Smooth muscle cell (in vitro differentiated cells): ENCODE measurements around the gene YLPM1. TPM values are rescaled to one million over a fixed set of nuclear protein-coding genes. Genes with fewer than 3 reads are reported as not detected.

ENCODE experiments used
- DNase-seq: peaks from one replicate; lab custom pipeline; 2025; ENCODE audit not compliant: unreplicated experiment; lab: John Stamatoyannopoulos, UW
- H2AFZ ChIP-seq: fragments of 200-600 bp; sonication (generic); 2 replicates; pipeline ENCODE4 v1.6.0; 2016; ENCODE audit warnings: antibody characterized with exemption, low read depth, mild to moderate bottlenecking
- H3F3A ChIP-seq: fragments of 200-600 bp; sonication (generic); 2 replicates; pipeline ENCODE4 v1.6.0; 2017; ENCODE audit warnings: antibody characterized with exemption, low read depth
- H3K27ac ChIP-seq: fragments of 200-600 bp; sonication (generic); 2 replicates; pipeline ENCODE4 v1.5.1; 2016; ENCODE audit warnings: low read depth, mild to moderate bottlenecking
- H3K27me3 ChIP-seq: fragments of 200-600 bp; sonication (generic); 2 replicates; pipeline ENCODE4 v1.6.1; 2016; ENCODE audit warnings: low read depth, mild to moderate bottlenecking
- H3K36me3 ChIP-seq: fragments of 200-600 bp; sonication (generic); 2 replicates; pipeline ENCODE4 v1.5.1; 2016; ENCODE audit warnings: low read depth
- H3K4me1 ChIP-seq: fragments of 200-600 bp; sonication (generic); 2 replicates; pipeline ENCODE4 v1.5.1; 2016; ENCODE audit warnings: low read depth
- H3K4me2 ChIP-seq: fragments of 200-600 bp; sonication (generic); 2 replicates; pipeline ENCODE4 v1.6.0; 2016; ENCODE audit warnings: mild to moderate bottlenecking
- H3K4me3 ChIP-seq: fragments of 200-600 bp; sonication (generic); 2 replicates; pipeline ENCODE4 v1.5.1; 2016; ENCODE audit warnings: mild to moderate bottlenecking
- H3K79me2 ChIP-seq: fragments of 200-600 bp; sonication (generic); 2 replicates; pipeline ENCODE4 v1.6.0; 2016; ENCODE audit warnings: low read depth, mild to moderate bottlenecking
- H3K9ac ChIP-seq: fragments of 200-600 bp; sonication (generic); 2 replicates; pipeline ENCODE4 v1.6.0; 2016; ENCODE audit warnings: low read depth
- H3K9me3 ChIP-seq: fragments of 200-600 bp; sonication (generic); replicated peaks from 2 replicates; pipeline ENCODE4 v1.5.1; 2016; ENCODE audit warnings: low read depth
- H4K20me1 ChIP-seq: fragments of 200-600 bp; sonication (generic); 2 replicates; pipeline ENCODE4 v1.6.0; 2016; ENCODE audit warnings: low read depth
- CTCF ChIP-seq: fragments of 200-600 bp; sonication (generic); IDR thresholded peaks from 2 replicates; pipeline ENCODE4 v1.5.1; 2017; ENCODE audit warnings: borderline replicate concordance, mild to moderate bottlenecking, antibody characterized with exemption; ENCODE audit not compliant: insufficient read depth, poor library complexity, severe bottlenecking
- WGBS: methylation state at CpG from one replicate; pipeline ENCODE4 v1.1.7; 2016; ENCODE audit warnings: low lambda C conversion rate; 5-methylcytosine and 5-hydroxymethylcytosine counted together
- polyA plus RNA-seq: library from polyadenylated mRNA; unstranded; fragments of >200 nt; fragmentation: Nextera tagmentation; extraction: Ambion mirVana; gene quantifications from 2 replicates; pipeline ENCODE4 v1.2.1, GENCODE V29; 2016
- total RNA-seq: library from RNA; depleted of rRNA; stranded (reverse); fragments of >200 nt; gene quantifications from 2 replicates; pipeline ENCODE4 v1.2.3, GENCODE V29; 2014

Gene YLPM1
- total and polyA plus RNA-seq, 2 experiments from 2014 or later, result 15.5 to 29.7 TPM

GRCh38 chr14:74794947-74795346 is 31.8 kb downstream of the YLPM1 start:
- WGBS, result 100% methylated on average over 2 of the region's 2 CpGs
- H3F3A ChIP-seq, result no peaks in the 10 kb centered on the region
- H2AFZ ChIP-seq, result no peak overlapping the region
- no peak overlapping the region for H3K4me3 ChIP-seq
- no peaks in the 10 kb centered on the region for H3K27me3 ChIP-seq
- no peak for DNase-seq
- no peak overlapping the region for H3K27ac ChIP-seq
- TF ChIP-seq CTCF, result no peak
- peaks cover 8% of the 10 kb centered on the region for H3K4me1 ChIP-seq
- H3K9ac ChIP-seq, result no peak overlapping the region
- no peaks in the 10 kb centered on the region for H3K36me3 ChIP-seq
- H4K20me1 ChIP-seq, result peaks cover 84% of the 10 kb centered on the region
- peaks cover 61% of the 10 kb centered on the region for H3K79me2 ChIP-seq
- H3K4me2 ChIP-seq, result no peak overlapping the region
- H3K9me3 ChIP-seq, result no peaks in the 10 kb centered on the region

GRCh38 chr14:74799765-74800164 is 36.6 kb downstream of the YLPM1 start:
- H3K9ac ChIP-seq, result no peak overlapping the region
- H3K4me2 ChIP-seq, result no peak overlapping the region
- TF ChIP-seq CTCF, result no peak
- H3K79me2 ChIP-seq, result peaks cover 39% of the 10 kb centered on the region
- no peaks in the 10 kb centered on the region for H3K27me3 ChIP-seq
- no peaks in the 10 kb centered on the region for H3K9me3 ChIP-seq
- H3F3A ChIP-seq, result no peaks in the 10 kb centered on the region
- peaks cover 7% of the 10 kb centered on the region for H3K36me3 ChIP-seq
- no peak overlapping the region for H3K27ac ChIP-seq
- H3K4me1 ChIP-seq, result no peaks in the 10 kb centered on the region
- H2AFZ ChIP-seq, result no peak overlapping the region
- H3K4me3 ChIP-seq, result no peak overlapping the region
- no peak for DNase-seq
- H4K20me1 ChIP-seq, result peaks cover 64% of the 10 kb centered on the region

- Histone ChIP-seq H3F3A (no peaks in the 10 kb centered on the region), H3K79me2 (peaks cover 31% of the 10 kb centered on the region), H3K36me3 (peaks cover 7% of the 10 kb centered on the region), H3K9ac (no peak overlapping the region), H3K27ac (no peak overlapping the region), H3K4me1 (no peaks in the 10 kb centered on the region), H4K20me1 (peaks cover 54% of the 10 kb centered on the region), H3K4me2 (no peak overlapping the region), H3K9me3 (no peaks in the 10 kb centered on the region), H3K4me3 (no peak overlapping the region), H2AFZ (no peak overlapping the region), H3K27me3 (no peaks in the 10 kb centered on the region)
- no peak for DNase-seq
- 92% methylated on average over 3 of the region's 3 CpGs for WGBS
- no peak for TF ChIP-seq CTCF
These were observed 37.7 kb downstream of the YLPM1 start for GRCh38 chr14:74800780-74801179.

GRCh38 chr14:74801396-74801795 is 38.3 kb downstream of the YLPM1 start:
- Histone ChIP-seq H3K79me2 (peaks cover 28% of the 10 kb centered on the region), H3K9me3 (no peaks in the 10 kb centered on the region), H4K20me1 (peaks cover 48% of the 10 kb centered on the region), H3F3A (no peaks in the 10 kb centered on the region), H3K36me3 (peaks cover 7% of the 10 kb centered on the region), H3K27me3 (no peaks in the 10 kb centered on the region), H3K9ac (no peak overlapping the region), H3K4me3 (no peak overlapping the region), H3K4me2 (no peak overlapping the region), H3K27ac (no peak overlapping the region), H2AFZ (no peak overlapping the region), H3K4me1 (no peaks in the 10 kb centered on the region)
- WGBS, result 99% methylated on average over 3 of the region's 3 CpGs
- no peak for DNase-seq
- TF ChIP-seq CTCF, result no peak
